Renal cortex interstitium (tissue), 11 donors: ENCODE results near the gene SLC9A8. TPM values are rescaled to one million over a fixed set of nuclear protein-coding genes. Genes with fewer than 3 reads are reported as not detected.
"Not testable (repeated sequence)": the region's sequence is repeated elsewhere in the genome, so short reads cannot be mapped to it uniquely, and the experiment has no call there.

Experiments
- DNase-seq, 11 donors: peaks; one replicate each; pipeline ENCODE4 v3.0.0-alpha.2; 2013; ENCODE audit warnings: low read depth in 9 of 11, low spot score in 4 of 11; ENCODE audit errors: extremely low read depth in 1 of 11
- polyA plus RNA-seq, 3 donors: library from polyadenylated mRNA; unstranded; fragments of 120-200 nt; gene quantifications; one replicate each; pipeline ENCODE4 v1.2.1, GENCODE V29; 2013; ENCODE audit not compliant: insufficient read length in 3 of 3

SLC9A8 gene
- polyA plus RNA-seq, 3 donors, result 8.3 to 12.5 (median 9.4) TPM

DNA sequence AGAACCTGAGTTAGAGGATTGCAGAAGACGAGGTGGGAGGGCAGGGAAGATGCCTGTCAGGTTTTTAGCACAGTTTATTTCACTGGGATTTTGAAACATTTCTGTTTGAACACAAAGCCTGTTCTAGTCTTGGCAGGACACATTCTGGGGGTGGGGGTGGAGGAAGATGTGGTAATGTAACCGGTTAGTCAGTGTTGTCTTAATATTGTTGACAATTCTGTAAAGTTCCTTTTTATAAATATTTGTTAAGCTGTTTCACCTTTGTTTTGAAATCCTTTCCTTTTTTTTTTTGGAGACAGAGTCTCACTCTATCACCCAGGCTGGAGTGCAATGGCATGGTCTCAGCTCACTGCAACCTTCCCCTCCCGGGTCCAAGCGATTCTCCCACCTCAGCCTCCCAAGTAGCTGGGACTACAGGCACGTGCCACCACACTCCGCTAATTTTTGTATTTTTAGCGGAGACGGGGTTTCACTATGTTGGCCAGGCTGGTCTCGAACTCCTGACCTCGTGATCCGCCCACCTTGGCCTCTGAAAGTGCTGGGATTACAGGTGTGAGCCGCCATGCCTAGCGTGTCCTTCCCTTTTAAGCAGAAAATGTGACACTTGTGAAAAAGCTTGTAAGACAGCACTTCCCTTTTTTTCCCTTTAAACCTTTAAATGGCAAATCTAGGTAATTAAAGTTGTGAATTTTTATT lies 20.2 kb downstream of the SLC9A8 start:
- DNase-seq, result no peak

DNA sequence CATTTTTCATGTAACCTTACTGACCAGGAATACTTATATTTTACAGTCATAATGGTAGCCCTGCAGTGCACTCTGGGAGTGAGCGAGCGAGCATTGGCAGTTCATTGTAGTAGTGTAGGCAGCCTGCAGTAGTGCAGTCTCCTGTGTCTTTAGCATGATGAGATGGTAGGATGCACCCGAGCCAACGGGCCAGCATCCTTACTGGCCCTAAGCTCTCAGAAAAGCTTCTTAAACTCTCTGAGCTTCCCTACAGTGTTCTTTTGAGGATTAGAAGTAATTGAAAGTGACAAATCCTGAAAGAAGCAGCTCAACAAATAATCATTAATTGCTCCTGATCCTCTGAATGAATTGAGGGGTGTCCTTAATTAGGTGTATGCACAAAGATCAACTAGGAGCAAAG lies 20.9 kb downstream of the SLC9A8 start:
- no peak for DNase-seq

DNA sequence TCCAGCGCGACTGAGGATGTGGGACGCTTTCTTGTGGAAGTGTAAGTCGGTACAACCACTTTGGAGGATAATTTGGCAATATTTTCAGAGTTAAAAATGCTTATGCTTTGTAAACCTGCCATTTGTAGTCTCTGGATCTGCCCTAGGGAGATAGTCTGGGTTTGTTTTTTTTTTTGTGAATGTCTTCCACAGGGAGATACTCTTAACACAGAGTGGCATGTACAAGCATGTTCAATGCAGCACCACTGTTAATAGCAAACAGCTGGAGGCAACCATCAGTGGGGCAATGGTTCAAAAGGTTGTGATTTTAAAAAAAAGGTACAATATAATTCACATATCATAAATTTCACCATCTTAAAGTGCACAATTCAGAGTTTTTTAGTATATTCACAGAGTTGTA lies 22.4 kb downstream of the SLC9A8 start:
- no peak for DNase-seq

DNA sequence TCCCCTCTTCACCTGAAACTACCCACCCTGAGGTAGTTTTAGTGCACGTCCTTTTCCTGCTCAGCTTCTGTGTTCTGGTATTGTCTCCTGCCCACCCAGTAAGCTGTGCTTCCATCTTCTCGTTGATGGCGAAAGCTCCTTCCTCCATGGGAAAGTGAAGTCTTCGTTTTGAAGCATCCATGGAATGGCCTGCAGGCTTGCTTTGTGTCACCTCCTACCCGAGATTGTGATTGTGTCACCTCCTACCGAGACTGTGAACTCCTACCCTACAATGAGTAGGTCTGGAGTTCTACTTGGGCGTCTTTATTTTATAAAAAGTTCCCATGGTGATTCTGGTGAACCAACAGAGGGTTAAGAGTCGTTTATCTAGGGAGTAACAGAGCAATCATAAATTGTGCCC lies 25.9 kb downstream of the SLC9A8 start:
- DNase-seq, result no peak

DNA sequence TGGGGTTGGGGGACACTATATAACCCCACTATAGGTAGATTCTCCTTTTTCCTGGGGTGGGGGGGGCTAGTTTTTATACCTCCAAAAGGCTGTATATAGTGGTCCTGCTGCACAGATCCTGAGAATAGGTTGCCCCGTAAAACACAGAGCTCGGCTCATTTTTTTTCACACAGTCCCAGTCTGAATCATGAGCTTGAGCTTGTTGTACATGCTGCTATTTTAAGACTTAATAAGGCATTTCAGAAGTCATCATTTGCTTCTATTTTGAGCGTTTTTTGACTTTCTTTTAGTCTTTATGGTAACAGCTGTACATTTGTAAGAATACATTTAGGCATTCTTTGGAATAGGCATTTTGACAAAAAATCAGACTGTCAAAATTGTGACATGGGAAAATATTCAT lies 30.5 kb downstream of the SLC9A8 start:
- DNase-seq, result no peak

DNA sequence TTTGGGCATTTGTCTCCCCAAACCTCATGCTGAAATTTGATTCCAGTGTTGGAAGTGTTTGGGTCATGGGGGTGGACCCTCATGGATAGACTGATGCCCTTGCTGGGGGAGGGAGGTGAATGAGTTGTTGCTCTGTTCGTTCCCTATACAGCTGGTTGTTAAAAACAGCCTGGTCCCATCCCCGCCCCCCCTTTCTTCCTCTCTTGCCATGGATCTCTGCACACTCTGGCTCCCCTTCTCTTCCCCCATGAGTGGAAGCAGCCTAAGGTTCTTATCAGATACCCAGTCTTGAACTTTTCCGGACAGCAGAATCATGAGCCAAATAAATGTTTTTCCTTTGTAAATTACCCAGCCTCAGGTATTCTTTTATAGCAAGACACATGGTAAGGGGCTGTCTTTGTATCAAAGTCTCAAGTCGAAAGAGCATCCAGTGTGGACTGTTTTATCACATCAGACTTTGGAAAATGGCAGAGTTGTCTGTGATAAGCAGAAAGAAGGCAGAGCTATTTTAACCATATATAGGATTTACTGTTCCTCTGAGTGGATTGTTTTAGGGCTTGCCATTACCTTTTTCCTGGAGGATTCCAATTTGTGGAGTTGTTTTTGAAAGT lies 31.2 kb downstream of the SLC9A8 start:
- DNase-seq, result no peak

DNA sequence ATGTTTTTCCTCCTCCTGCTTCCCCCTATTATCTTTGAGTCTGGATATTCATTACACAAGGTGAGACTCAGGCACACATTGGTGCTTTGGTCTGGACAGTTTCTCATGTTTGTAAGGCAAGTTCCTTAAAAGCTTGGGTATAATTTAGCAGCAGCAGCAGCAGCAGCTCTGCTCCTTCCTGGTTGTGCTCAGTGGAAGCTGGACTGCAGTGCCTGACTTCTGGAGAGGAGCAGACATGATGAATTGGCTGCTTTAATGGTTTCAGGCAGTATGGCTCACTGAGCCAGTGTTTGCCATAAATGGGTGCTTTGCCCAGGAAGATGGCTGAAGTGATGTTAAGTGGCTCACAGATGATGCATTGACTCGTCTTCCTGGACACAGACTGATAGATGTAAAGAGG lies 32.4 kb downstream of the SLC9A8 start:
- no peak for DNase-seq

DNA sequence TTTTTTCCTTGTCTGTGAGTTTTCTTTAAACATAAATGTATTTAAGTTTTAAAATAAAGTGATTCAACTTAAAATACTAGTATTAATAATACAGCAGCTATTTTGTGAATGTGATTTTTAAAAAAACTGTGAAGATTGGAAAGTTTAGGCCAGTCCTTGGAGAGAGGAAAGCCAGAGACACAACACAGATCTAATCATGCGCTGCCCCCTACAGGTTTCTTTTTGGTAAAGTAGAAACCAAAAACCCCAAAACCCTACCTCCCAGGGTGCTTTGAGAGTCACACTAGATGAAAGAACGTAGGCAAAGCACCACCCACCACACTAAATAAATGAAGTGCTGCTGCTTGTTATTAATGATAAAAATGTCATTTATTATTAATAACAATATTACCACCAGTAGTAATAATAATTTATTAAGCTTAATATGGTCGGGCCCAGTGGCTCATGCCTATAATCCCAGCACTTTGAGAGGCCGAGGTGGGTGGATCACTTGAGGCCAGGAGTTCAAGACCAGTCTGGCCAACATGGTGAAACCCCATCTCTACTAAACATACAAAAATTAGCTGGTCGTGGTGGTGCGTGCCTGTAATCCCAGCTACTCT lies 33.7 kb downstream of the SLC9A8 start:
- peak in 7 of 11 donors; percentile 16 to 43 (median 33) for DNase-seq

DNA sequence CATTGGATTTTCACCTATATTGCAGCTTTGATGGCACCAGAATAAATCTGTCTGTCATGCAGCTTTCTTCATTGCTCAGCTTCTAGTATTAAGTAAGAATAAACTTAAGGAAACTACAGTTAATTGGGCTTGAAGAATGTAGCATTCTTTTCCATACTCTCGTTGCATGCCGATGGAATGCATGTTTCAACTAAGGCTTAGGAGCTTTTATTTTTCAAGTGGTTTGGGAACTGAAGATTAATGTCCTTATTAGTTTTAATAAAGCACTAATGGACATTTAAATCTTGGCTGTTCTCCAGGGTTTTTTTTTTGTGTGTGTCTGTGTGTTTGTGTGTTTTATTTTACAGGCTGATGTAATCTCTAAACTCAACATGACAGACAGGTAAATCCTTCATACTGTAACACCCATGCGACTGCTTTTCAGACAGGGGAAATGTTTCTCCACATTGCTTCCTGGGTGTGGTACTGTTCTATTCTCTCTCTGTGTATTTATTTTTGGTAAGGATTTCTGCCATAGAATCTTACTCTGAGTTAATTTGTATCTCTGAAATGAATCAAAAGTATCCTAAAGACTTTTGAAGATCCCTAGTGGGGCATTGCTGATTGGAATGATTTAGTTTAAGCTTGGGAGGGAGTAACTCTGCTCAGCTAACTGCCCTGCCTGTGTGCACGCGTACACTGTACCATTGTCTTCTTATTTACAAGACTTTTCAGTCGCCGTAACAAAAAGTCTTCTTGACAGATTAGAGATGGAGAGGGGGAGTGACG lies 38.0 kb downstream of the SLC9A8 start:
- no peak for DNase-seq

DNA sequence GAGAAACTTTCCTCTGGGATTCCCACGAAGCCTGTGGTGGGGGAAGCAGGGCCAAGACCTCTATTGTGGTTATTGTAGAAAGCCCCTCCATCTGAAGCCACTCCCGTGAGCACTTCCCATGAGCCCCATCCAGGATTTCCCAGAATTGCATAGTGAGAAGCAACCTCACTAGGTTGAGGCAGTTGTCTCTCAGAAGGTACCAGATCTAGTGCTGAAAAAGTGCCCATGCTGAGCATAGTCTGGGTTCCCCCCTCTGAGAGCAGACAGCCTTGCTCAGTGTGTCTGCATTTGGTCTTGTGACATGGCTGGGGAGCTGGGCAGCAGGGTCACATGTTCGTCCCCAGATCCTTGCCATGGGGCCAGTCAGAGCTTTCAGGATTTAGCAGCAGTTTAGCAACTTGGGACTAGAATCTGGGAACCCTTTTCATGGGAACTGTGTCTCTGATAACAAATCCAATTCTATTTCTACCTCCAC lies 38.6 kb downstream of the SLC9A8 start:
- DNase-seq, result no peak

DNA sequence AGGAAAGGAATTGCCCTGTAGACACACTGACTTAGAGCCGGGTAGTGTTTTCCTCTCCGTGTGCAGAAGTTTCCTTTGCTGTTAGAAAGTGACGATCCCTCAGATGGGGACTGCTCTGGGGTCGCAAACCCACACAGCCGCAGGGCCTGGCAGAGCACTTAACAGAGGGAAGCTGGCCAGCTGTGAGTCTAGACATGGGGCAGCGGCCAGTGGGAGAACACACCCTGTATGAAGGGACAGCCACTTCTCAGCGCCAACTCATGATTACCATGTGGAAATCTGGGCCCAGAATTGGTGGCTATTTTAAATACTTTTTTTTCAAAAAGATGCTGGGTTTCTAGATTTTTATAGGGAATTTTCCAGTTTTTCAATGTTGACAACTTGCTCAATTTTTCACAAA lies 39.4 kb downstream of the SLC9A8 start:
- no peak for DNase-seq

DNA sequence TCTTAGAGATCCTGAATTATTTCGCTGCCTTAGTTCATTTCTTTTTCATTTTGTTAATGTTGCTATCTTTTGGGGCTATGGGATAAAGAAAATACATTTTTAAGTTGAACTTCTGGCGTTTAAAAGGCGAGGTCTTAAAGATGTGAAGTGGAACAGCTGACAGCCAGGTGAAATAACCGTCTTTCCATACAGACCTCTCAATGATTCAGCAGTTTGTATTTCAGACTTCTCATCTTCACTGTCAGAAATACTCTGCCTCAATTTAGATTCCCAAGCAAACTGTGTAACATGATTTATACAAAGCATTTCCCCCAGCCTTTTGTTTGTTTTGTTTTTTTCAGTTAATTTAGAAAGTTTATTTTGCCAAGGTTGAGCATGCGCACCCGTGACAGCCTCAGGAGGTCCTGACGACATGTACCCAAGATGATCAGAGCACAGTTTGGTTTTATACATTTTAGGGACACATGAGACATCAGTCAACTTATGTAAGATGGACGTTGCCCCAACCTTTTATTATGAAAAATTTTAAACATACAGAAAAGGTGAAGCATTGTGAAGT lies 40.0 kb downstream of the SLC9A8 start:
- no peak for DNase-seq

DNA sequence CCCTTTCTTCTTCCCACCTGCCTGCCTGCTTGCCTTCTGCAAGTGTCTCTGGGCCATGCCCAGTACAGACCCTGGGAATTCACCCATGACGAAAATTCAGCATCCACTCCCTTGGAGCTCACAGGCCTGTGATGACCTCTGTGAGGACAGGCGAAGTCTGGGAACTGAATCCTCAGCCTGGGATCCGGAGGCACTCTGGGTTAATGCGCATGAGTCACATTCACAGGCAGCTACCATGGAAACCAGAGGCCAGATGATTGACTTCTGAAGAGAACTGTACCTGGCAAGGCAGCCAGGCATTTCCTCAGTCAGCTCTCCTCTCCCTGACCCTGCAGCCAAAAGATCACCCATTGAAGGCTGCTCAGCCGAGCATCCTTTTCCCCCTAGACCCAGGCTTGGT lies 41.0 kb downstream of the SLC9A8 start:
- DNase-seq, result peak in 9 of 11 donors; percentile 16 to 58 (median 37)

DNA sequence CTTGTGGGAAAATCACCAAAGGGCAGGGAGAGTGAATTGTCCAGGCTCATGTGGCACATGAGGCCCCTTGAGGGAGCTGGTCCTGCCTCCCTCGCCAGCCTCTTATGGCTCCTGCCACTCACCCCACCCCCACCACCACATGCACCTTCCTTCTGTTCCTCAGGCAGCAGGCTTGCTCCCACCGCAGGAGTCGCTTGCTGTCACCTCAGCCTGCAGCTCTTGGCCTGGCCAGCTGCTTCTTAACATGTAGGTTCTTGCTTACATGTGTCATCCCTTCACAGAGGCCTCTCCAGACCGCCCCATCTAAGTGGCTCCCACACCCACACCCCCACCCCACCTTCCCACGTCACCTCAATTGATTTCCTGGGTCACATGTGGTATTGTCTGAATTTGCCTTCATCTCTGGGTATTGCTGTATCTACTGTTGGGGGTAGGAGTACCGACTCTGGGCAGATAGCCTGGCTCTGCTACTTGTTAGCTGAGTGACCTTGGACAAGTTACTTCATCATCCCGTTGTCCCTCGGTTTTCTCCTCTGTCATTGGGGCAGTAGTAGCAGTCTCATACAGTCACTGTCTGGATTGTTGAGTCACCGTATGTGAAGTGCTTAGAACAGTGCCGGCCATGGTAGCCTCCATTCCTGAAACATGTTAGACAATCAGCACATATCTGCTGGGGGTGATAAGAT lies 41.7 kb downstream of the SLC9A8 start:
- no peak for DNase-seq

DNA sequence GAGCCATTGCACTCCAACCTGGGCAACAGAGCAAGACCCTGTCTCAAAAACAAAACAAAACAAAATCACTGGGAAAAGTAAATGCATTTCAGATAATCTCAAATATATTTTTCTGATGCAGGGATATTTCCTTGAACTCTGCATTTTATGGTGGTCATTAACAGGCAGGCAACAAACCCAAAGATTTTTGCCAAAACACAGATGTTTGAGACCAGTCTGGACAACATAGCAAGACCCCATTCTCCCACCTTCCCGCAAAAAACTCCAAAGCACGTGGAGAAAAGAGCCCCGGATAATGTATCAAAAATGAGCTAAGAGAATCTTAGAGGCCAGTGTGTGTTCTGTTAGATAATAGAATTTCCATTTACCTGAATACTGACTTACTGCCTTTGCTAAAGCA lies 44.3 kb downstream of the SLC9A8 start:
- DNase-seq, result no peak

DNA sequence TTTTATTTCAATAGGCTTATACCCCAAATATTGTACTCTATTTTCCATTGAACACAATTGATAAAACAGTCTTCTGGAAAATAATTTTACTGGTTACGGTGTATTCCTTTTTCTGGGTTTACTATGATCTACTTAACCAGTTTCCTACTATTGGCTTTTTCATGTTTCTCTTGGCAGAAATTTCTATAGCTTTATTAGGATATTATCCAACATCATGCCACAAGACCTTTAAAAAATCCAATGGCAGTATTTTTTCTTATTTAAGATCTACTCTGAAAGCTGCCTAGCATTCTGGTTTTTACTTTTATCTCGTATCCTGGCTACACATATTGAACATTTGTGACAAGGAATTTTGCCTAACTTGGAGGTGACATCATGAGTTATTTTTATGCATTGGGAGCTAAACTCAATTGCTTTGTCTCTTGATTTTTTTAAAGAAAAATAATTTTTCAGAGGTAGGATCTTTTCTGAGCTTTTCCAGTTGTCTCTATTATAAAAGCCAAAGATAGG lies 45.5 kb downstream of the SLC9A8 start:
- DNase-seq, result no peak

DNA sequence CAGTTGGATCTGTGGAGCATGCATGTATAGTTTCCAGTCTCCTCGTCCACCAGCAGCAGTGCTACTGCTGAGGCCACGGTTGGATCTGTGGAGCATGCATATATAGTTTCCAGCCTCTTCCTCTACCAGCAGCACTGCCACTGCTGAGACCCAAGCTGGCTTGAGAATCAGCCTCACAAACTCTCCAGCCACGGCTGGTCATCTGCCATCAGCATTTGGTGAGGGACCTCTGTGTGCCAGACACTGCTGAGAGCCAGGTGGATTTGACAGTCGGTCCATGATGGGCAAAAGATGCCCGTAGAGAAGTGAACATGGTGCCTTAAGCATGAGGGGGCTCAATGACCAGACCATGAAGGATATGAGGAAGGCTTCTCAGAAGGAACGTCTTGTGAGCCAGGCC lies 46.4 kb downstream of the SLC9A8 start:
- DNase-seq, result no peak

DNA sequence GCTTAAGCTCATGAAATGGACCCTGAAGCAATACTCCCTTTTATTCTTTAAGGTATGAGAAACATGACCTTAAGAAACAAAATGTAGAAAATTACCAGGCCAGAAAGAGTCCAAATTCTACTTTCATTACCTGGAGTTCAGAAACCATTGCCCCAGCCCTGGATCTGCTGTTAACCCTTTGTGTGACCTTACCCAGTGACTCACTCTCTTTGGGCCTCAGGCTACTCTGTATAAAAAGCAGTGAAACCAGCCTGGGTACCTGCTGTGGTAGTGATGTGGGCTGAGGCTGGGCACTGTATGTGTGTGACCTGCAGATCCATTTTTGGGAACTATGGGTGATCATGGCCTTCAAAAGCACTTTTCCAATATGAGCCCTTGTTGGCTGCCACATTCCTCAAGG lies 47.2 kb downstream of the SLC9A8 start:
- no peak for DNase-seq

DNA sequence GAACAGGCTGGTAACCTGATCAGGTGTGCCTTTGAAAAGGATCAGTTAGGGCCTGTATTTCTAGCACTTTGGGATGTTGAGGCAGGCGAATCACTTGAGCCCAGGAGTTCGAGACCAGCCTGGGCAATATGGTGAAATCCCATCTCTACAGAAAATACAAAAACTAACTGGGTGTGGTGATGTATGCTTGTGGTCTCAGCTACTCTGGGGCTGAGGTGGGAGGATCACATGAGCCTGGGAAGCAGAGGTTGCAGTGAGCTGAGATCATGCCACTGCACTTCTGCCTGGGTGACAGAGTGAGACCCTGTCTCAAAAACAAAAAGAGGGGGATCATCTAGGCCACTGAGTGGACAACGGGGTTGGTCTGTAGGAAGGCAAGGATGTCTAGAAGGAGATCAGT lies 48.6 kb downstream of the SLC9A8 start:
- DNase-seq, result not testable (repeated sequence)
